ENCODE measurements around the gene EPHA6.

The EPHA6 gene

DNA sequence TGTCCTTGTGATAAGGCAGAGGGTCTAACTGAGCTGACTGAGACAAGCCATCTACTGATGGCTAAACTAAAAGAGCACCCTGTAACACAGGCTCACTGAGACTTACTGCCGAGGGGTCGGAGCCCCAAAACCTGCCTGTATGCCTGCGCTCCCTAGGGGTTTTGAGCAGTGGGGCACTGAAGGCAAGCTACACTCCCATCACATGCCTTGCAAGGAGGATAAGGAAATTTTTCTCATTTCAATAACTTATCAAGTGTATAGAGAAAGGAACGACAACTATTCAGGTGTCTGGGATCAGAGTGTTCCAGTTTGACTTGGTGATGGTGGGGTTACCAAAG, 292.2 kb downstream of the EPHA6 start:
- no peak for DNase-seq (ENCODE audit: low read depth)
- Histone ChIP-seq H3K9ac (ENCODE audit: low read length) (no peak overlapping the region), H3K9me3 (ENCODE audit: control insufficient read depth, low read length) (no peaks in the 10 kb centered on the region), H3K27me3 (replicated peaks; ENCODE audit: control insufficient read depth, insufficient read depth, low read length) (no peaks in the 10 kb centered on the region), H3K4me3 (ENCODE audit: low read length) (no peak overlapping the region), H3K4me1 (ENCODE audit: control insufficient read depth, insufficient read depth, low read length) (no peaks in the 10 kb centered on the region), H3K36me3 (ENCODE audit: control insufficient read depth, insufficient read depth, low read length, severe bottlenecking) (no peaks in the 10 kb centered on the region)

DNA sequence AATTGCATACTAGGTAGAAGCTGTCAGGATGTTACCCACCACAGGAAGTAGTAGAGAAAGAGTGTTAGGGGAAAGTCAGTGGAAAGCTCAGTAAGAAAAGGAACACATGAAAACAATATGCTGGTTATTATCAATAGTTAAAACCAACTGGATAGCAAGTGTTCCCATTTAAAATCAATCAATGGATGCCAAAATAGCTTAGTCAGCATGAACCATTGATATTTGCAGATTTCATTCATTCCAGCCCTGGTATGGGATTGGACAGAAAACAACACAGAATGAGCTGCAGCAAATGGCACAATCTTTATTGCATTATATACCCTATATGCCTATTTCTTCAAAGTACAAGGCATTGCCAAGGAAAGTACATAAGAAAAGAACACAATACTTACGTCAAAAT, 293.7 kb downstream of the EPHA6 start:
- H3K9me3 ChIP-seq (ENCODE audit: control insufficient read depth, low read length): no peaks in the 10 kb centered on the region
- no peaks in the 10 kb centered on the region for H3K4me1 ChIP-seq (ENCODE audit: control insufficient read depth, insufficient read depth, low read length)
- no peaks in the 10 kb centered on the region for H3K27me3 ChIP-seq (replicated peaks; ENCODE audit: control insufficient read depth, insufficient read depth, low read length)
- no peak overlapping the region for H3K4me3 ChIP-seq (ENCODE audit: low read length)
- no peaks in the 10 kb centered on the region for H3K36me3 ChIP-seq (ENCODE audit: control insufficient read depth, insufficient read depth, low read length, severe bottlenecking)
- H3K9ac ChIP-seq (ENCODE audit: low read length): no peak overlapping the region
- DNase-seq (ENCODE audit: low read depth): no peak

- no peak for DNase-seq (ENCODE audit: low read depth)
- Histone ChIP-seq H3K36me3 (ENCODE audit: control insufficient read depth, insufficient read depth, low read length, severe bottlenecking) (no peaks in the 10 kb centered on the region), H3K9ac (ENCODE audit: low read length) (no peak overlapping the region), H3K4me1 (ENCODE audit: control insufficient read depth, insufficient read depth, low read length) (no peaks in the 10 kb centered on the region), H3K9me3 (ENCODE audit: control insufficient read depth, low read length) (no peaks in the 10 kb centered on the region), H3K4me3 (ENCODE audit: low read length) (no peak overlapping the region), H3K27me3 (replicated peaks; ENCODE audit: control insufficient read depth, insufficient read depth, low read length) (no peaks in the 10 kb centered on the region)
These were observed 296.9 kb downstream of the EPHA6 start for GRCh38 chr3:97111244-97111643.

- no peak overlapping the region for H3K4me3 ChIP-seq (ENCODE audit: low read length)
- H3K9me3 ChIP-seq (ENCODE audit: control insufficient read depth, low read length): no peaks in the 10 kb centered on the region
- H3K36me3 ChIP-seq (ENCODE audit: control insufficient read depth, insufficient read depth, low read length, severe bottlenecking): no peaks in the 10 kb centered on the region
- H3K27me3 ChIP-seq (replicated peaks; ENCODE audit: control insufficient read depth, insufficient read depth, low read length): no peaks in the 10 kb centered on the region
- no peak for DNase-seq (ENCODE audit: low read depth)
- H3K4me1 ChIP-seq (ENCODE audit: control insufficient read depth, insufficient read depth, low read length): no peaks in the 10 kb centered on the region
- H3K9ac ChIP-seq (ENCODE audit: low read length): no peak overlapping the region
These were observed 307.0 kb downstream of the EPHA6 start for GRCh38 chr3:97121386-97121785.

DNA sequence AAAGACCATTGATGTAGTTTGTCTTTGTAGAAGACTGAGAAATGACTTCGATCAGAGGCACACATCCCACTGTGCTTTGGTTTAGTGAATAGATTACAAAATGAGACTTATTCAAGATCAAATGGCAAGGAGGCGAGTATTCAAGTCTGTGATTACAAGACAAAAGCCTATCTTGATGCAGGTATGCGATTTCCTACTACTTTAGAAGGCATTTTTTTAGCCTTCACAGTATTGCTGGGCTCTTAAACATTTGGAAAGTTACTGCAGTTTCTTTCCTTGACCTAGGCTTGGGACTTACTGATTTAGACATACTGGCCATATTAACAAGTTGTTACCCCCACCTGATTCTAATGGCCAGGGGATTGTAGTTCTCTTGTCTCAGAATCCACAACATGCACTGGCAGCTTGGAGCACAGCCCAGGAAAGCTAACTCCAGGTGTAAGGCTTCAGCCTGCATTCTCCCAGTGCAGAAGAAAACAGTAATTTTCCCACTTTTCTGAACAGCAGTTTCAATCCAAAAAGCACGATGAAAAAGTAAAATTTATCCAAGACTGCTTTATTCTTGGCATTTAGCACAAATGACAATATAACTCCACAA, 311.6 kb downstream of the EPHA6 start:
- H3K36me3 ChIP-seq (ENCODE audit: control insufficient read depth, insufficient read depth, low read length, severe bottlenecking): no peaks in the 10 kb centered on the region
- H3K4me3 ChIP-seq (ENCODE audit: low read length): no peak overlapping the region
- H3K9me3 ChIP-seq (ENCODE audit: control insufficient read depth, low read length): no peaks in the 10 kb centered on the region
- no peaks in the 10 kb centered on the region for H3K4me1 ChIP-seq (ENCODE audit: control insufficient read depth, insufficient read depth, low read length)
- H3K9ac ChIP-seq (ENCODE audit: low read length): no peak overlapping the region
- DNase-seq (ENCODE audit: low read depth): no peak
- no peaks in the 10 kb centered on the region for H3K27me3 ChIP-seq (replicated peaks; ENCODE audit: control insufficient read depth, insufficient read depth, low read length)

- H3K9ac ChIP-seq (ENCODE audit: low read length): no peak overlapping the region
- no peaks in the 10 kb centered on the region for H3K27me3 ChIP-seq (replicated peaks; ENCODE audit: control insufficient read depth, insufficient read depth, low read length)
- H3K4me3 ChIP-seq (ENCODE audit: low read length): no peak overlapping the region
These were observed 317.1 kb downstream of the EPHA6 start for GRCh38 chr3:97131476-97131875.

GRCh38 chr3:97138914-97139541, 324.6 kb downstream of the EPHA6 start:
- peaks cover 19% of the 10 kb centered on the region for H3K9me3 ChIP-seq (ENCODE audit: control insufficient read depth, low read length)
- no peak for DNase-seq (ENCODE audit: low read depth)

More at GRCh38 chr3:97131476-97131875, 317.1 kb downstream of the EPHA6 start:
- peaks cover 3% of the 10 kb centered on the region for H3K9me3 ChIP-seq (ENCODE audit: control insufficient read depth, low read length)
- H3K36me3 ChIP-seq (ENCODE audit: control insufficient read depth, insufficient read depth, low read length, severe bottlenecking): no peaks in the 10 kb centered on the region
- DNase-seq (ENCODE audit: low read depth): peak; percentile 1
- no peaks in the 10 kb centered on the region for H3K4me1 ChIP-seq (ENCODE audit: control insufficient read depth, insufficient read depth, low read length)

GRCh38 chr3:97148931-97149330, 334.5 kb downstream of the EPHA6 start:
- Histone ChIP-seq H3K9me3 (ENCODE audit: control insufficient read depth, low read length) (peaks cover 11% of the 10 kb centered on the region), H3K9ac (ENCODE audit: low read length) (no peak overlapping the region), H3K4me1 (ENCODE audit: control insufficient read depth, insufficient read depth, low read length) (no peaks in the 10 kb centered on the region), H3K27me3 (replicated peaks; ENCODE audit: control insufficient read depth, insufficient read depth, low read length) (no peaks in the 10 kb centered on the region), H3K36me3 (ENCODE audit: control insufficient read depth, insufficient read depth, low read length, severe bottlenecking) (no peaks in the 10 kb centered on the region), H3K4me3 (ENCODE audit: low read length) (no peak overlapping the region)
- DNase-seq (ENCODE audit: low read depth): no peak

More at GRCh38 chr3:97138914-97139541, 324.6 kb downstream of the EPHA6 start:
- Histone ChIP-seq H3K4me3 (ENCODE audit: low read length) (no peak overlapping the region), H3K36me3 (ENCODE audit: control insufficient read depth, insufficient read depth, low read length, severe bottlenecking) (no peaks in the 10 kb centered on the region), H3K4me1 (ENCODE audit: control insufficient read depth, insufficient read depth, low read length) (no peaks in the 10 kb centered on the region), H3K27me3 (replicated peaks; ENCODE audit: control insufficient read depth, insufficient read depth, low read length) (no peaks in the 10 kb centered on the region), H3K9ac (ENCODE audit: low read length) (no peak overlapping the region)

GRCh38 chr3:97161169-97161568, 346.8 kb downstream of the EPHA6 start:
- Histone ChIP-seq H3K9me3 (ENCODE audit: control insufficient read depth, low read length) (no peaks in the 10 kb centered on the region), H3K9ac (ENCODE audit: low read length) (no peak overlapping the region), H3K27me3 (replicated peaks; ENCODE audit: control insufficient read depth, insufficient read depth, low read length) (no peaks in the 10 kb centered on the region), H3K4me3 (ENCODE audit: low read length) (no peak overlapping the region), H3K4me1 (ENCODE audit: control insufficient read depth, insufficient read depth, low read length) (no peaks in the 10 kb centered on the region), H3K36me3 (ENCODE audit: control insufficient read depth, insufficient read depth, low read length, severe bottlenecking) (no peaks in the 10 kb centered on the region)
- no peak for DNase-seq (ENCODE audit: low read depth)

- Histone ChIP-seq H3K4me3 (ENCODE audit: low read length) (no peak overlapping the region), H3K9ac (ENCODE audit: low read length) (no peak overlapping the region), H3K4me1 (ENCODE audit: control insufficient read depth, insufficient read depth, low read length) (no peaks in the 10 kb centered on the region), H3K36me3 (ENCODE audit: control insufficient read depth, insufficient read depth, low read length, severe bottlenecking) (no peaks in the 10 kb centered on the region), H3K9me3 (ENCODE audit: control insufficient read depth, low read length) (peaks cover 26% of the 10 kb centered on the region), H3K27me3 (replicated peaks; ENCODE audit: control insufficient read depth, insufficient read depth, low read length) (no peaks in the 10 kb centered on the region)
- no peak for DNase-seq (ENCODE audit: low read depth)
These were observed 362.8 kb downstream of the EPHA6 start for GRCh38 chr3:97177242-97177641.

DNA sequence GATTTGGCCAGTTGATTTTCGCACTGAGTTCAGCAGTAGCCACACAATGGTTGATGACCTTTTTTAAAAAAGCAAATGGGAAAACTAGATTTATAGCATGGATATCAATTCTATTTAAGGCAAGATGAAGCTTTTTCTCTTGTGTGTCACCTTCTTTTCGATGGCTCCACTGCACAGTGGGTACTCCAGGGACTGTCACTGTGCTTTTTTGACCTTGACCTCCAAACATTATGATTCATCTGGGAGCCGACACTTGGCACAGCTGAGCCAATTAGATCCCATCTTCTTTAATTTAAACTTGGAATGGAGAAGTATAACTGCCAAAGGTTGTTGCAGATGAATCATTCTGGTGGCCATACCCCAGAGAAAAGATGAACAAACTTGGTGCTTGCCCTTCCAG, 367.3 kb downstream of the EPHA6 start:
- peaks cover 21% of the 10 kb centered on the region for H3K9me3 ChIP-seq (ENCODE audit: control insufficient read depth, low read length)
- H3K9ac ChIP-seq (ENCODE audit: low read length): no peak overlapping the region
- H3K27me3 ChIP-seq (replicated peaks; ENCODE audit: control insufficient read depth, insufficient read depth, low read length): no peaks in the 10 kb centered on the region
- no peak for DNase-seq (ENCODE audit: low read depth)
- no peaks in the 10 kb centered on the region for H3K36me3 ChIP-seq (ENCODE audit: control insufficient read depth, insufficient read depth, low read length, severe bottlenecking)
- no peak overlapping the region for H3K4me3 ChIP-seq (ENCODE audit: low read length)
- no peaks in the 10 kb centered on the region for H3K4me1 ChIP-seq (ENCODE audit: control insufficient read depth, insufficient read depth, low read length)

- no peak overlapping the region for H3K9ac ChIP-seq (ENCODE audit: low read length)
- no peak for DNase-seq (ENCODE audit: low read depth)
- no peaks in the 10 kb centered on the region for H3K9me3 ChIP-seq (ENCODE audit: control insufficient read depth, low read length)
- H3K4me3 ChIP-seq (ENCODE audit: low read length): no peak overlapping the region
- H3K4me1 ChIP-seq (ENCODE audit: control insufficient read depth, insufficient read depth, low read length): no peaks in the 10 kb centered on the region
- H3K36me3 ChIP-seq (ENCODE audit: control insufficient read depth, insufficient read depth, low read length, severe bottlenecking): no peaks in the 10 kb centered on the region
- H3K27me3 ChIP-seq (replicated peaks; ENCODE audit: control insufficient read depth, insufficient read depth, low read length): no peaks in the 10 kb centered on the region
These were observed 373.4 kb downstream of the EPHA6 start for GRCh38 chr3:97187771-97188170.

All from adipocyte (in vitro differentiated cells).